ENCODE data around the gene GSTM4. TPM values are rescaled to one million over a fixed set of nuclear protein-coding genes. Genes with fewer than 3 reads are reported as not detected.

Gene GSTM4
- total RNA-seq, 2 donors from 2014 or later = 17.0 to 18.0 TPM

- no peaks in the 10 kb centered on the region for H3K9me3 ChIP-seq (ENCODE audit: control insufficient read depth, low read length, poor library complexity, severe bottlenecking)
- Mint-ChIP-seq H3K4me3 (peak overlapping the region; percentile 7), H3K4me1 (peaks cover 21% of the 10 kb centered on the region), H3K36me3 (ENCODE audit: low read depth) (peaks cover 6% of the 10 kb centered on the region), H3K27me3 (no peaks in the 10 kb centered on the region), H3K27ac (peak overlapping the region; percentile 85)
- no peak for ATAC-seq
- DNase-seq = no peak
These were observed 26.4 kb upstream of the GSTM4 start for GRCh38 chr1:109629372-109630030.

GRCh38 chr1:109630081-109630897, 25.6 kb upstream of the GSTM4 start:
- Mint-ChIP-seq H3K36me3 (ENCODE audit: low read depth) (peaks cover 6% of the 10 kb centered on the region), H3K27me3 (no peaks in the 10 kb centered on the region), H3K27ac (peak overlapping the region; percentile 85)

GRCh38 chr1:109630898-109631512, 24.9 kb upstream of the GSTM4 start:
- H3K27ac Mint-ChIP-seq = peak overlapping the region; percentile 63
- H3K9me3 ChIP-seq (ENCODE audit: control insufficient read depth, low read length, poor library complexity, severe bottlenecking) = no peaks in the 10 kb centered on the region
- ATAC-seq (no peak), DNase-seq (no peak)
- H3K27me3 Mint-ChIP-seq = no peaks in the 10 kb centered on the region
- peaks cover 18% of the 10 kb centered on the region for H3K4me1 Mint-ChIP-seq
- peaks cover 6% of the 10 kb centered on the region for H3K36me3 Mint-ChIP-seq (ENCODE audit: low read depth)
- H3K4me3 Mint-ChIP-seq = no peak overlapping the region

More at GRCh38 chr1:109630081-109630897, 25.6 kb upstream of the GSTM4 start:
- DNase-seq (no peak), ATAC-seq (no peak)
- peaks cover 23% of the 10 kb centered on the region for H3K4me1 Mint-ChIP-seq
- no peaks in the 10 kb centered on the region for H3K9me3 ChIP-seq (ENCODE audit: control insufficient read depth, low read length, poor library complexity, severe bottlenecking)
- H3K4me3 Mint-ChIP-seq = no peak overlapping the region

GRCh38 chr1:109631513-109632505, 24.1 kb upstream of the GSTM4 start:
- H3K9me3 ChIP-seq (ENCODE audit: control insufficient read depth, low read length, poor library complexity, severe bottlenecking) = no peaks in the 10 kb centered on the region
- Mint-ChIP-seq H3K4me1 (peaks cover 17% of the 10 kb centered on the region), H3K36me3 (ENCODE audit: low read depth) (peaks cover 6% of the 10 kb centered on the region), H3K4me3 (no peak overlapping the region), H3K27ac (peak overlapping the region; percentile 63), H3K27me3 (no peaks in the 10 kb centered on the region)
- ATAC-seq (no peak), DNase-seq (no peak)

GRCh38 chr1:109632671-109633346, 23.1 kb upstream of the GSTM4 start:
- H3K9me3 ChIP-seq (ENCODE audit: control insufficient read depth, low read length, poor library complexity, severe bottlenecking) = no peaks in the 10 kb centered on the region
- ATAC-seq (no peak), DNase-seq (no peak)
- peaks cover 16% of the 10 kb centered on the region for H3K4me1 Mint-ChIP-seq
- no peaks in the 10 kb centered on the region for H3K27me3 Mint-ChIP-seq
- H3K4me3 Mint-ChIP-seq = no peak overlapping the region
- no peak overlapping the region for H3K27ac Mint-ChIP-seq
- peaks cover 6% of the 10 kb centered on the region for H3K36me3 Mint-ChIP-seq (ENCODE audit: low read depth)

- no peaks in the 10 kb centered on the region for H3K27me3 Mint-ChIP-seq
- H3K27ac Mint-ChIP-seq = peak overlapping the region; percentile 70
- H3K4me1 Mint-ChIP-seq = peaks cover 16% of the 10 kb centered on the region
- ATAC-seq (peak; percentile 3), DNase-seq (no peak)
- H3K9me3 ChIP-seq (ENCODE audit: control insufficient read depth, low read length, poor library complexity, severe bottlenecking) = no peaks in the 10 kb centered on the region
- H3K4me3 Mint-ChIP-seq = peak overlapping the region; percentile 21
- H3K36me3 Mint-ChIP-seq (ENCODE audit: low read depth) = peaks cover 4% of the 10 kb centered on the region
These were observed 21.6 kb upstream of the GSTM4 start for GRCh38 chr1:109634292-109634691.

- peaks cover 17% of the 10 kb centered on the region for H3K4me1 Mint-ChIP-seq
- H3K9me3 ChIP-seq (ENCODE audit: control insufficient read depth, low read length, poor library complexity, severe bottlenecking) = no peaks in the 10 kb centered on the region
- peak overlapping the region; percentile 36 for H3K4me3 Mint-ChIP-seq
- H3K27ac Mint-ChIP-seq = peak overlapping the region; percentile 70
- no peaks in the 10 kb centered on the region for H3K27me3 Mint-ChIP-seq
- peaks cover 2% of the 10 kb centered on the region for H3K36me3 Mint-ChIP-seq (ENCODE audit: low read depth)
- peak; percentile 68 for ATAC-seq
- no peak for DNase-seq
These were observed 20.8 kb upstream of the GSTM4 start for GRCh38 chr1:109634771-109635750.

- Mint-ChIP-seq H3K27ac (peak overlapping the region; percentile 70), H3K4me3 (no peak overlapping the region), H3K4me1 (peaks cover 20% of the 10 kb centered on the region), H3K36me3 (ENCODE audit: low read depth) (peaks cover 2% of the 10 kb centered on the region), H3K27me3 (no peaks in the 10 kb centered on the region)
- DNase-seq (no peak), ATAC-seq (no peak)
- no peaks in the 10 kb centered on the region for H3K9me3 ChIP-seq (ENCODE audit: control insufficient read depth, low read length, poor library complexity, severe bottlenecking)
These were observed 20.1 kb upstream of the GSTM4 start for GRCh38 chr1:109635862-109636200.

GRCh38 chr1:109636201-109636952, 19.5 kb upstream of the GSTM4 start:
- H3K36me3 Mint-ChIP-seq (ENCODE audit: low read depth) = no peaks in the 10 kb centered on the region
- no peak for DNase-seq

GRCh38 chr1:109637446-109637845, 18.5 kb upstream of the GSTM4 start:
- H3K4me3 Mint-ChIP-seq = no peak overlapping the region
- H3K9me3 ChIP-seq (ENCODE audit: control insufficient read depth, low read length, poor library complexity, severe bottlenecking) = no peaks in the 10 kb centered on the region
- no peaks in the 10 kb centered on the region for H3K36me3 Mint-ChIP-seq (ENCODE audit: low read depth)
- no peak overlapping the region for H3K27ac Mint-ChIP-seq
- no peaks in the 10 kb centered on the region for H3K27me3 Mint-ChIP-seq
- DNase-seq (no peak), ATAC-seq (no peak)
- peaks cover 17% of the 10 kb centered on the region for H3K4me1 Mint-ChIP-seq

More at GRCh38 chr1:109636201-109636952, 19.5 kb upstream of the GSTM4 start:
- peaks cover 20% of the 10 kb centered on the region for H3K4me1 Mint-ChIP-seq
- no peak overlapping the region for H3K27ac Mint-ChIP-seq
- ATAC-seq = no peak
- H3K9me3 ChIP-seq (ENCODE audit: control insufficient read depth, low read length, poor library complexity, severe bottlenecking) = no peaks in the 10 kb centered on the region
- H3K27me3 Mint-ChIP-seq = no peaks in the 10 kb centered on the region
- no peak overlapping the region for H3K4me3 Mint-ChIP-seq
